GM12878 (cell line): ENCODE measurements around the gene PHEX. TPM values are rescaled to one million over a fixed set of nuclear protein-coding genes. Genes with fewer than 3 reads are reported as not detected.

Source experiments
- ATAC-seq: fragments of 200-7000 bp; cut with Tn5 transposase; 3 replicates; pipeline ENCODE4 v1.9.1; 2020; ENCODE audit warnings: mild to moderate bottlenecking, moderate library complexity
- BruUV-seq: library from RNA; stranded (reverse); fragments of 400-500 nt; replicated peaks from 2 replicates; lab custom pipeline; 2021; lab: Mats Ljungman, UMichigan
- CTCF ChIA-PET: fragments of 300-600 bp; sonication (Branson Sonifier 250); formaldehyde crosslinking; extraction: SDS; loops from one replicate; lab custom pipeline; 2021; ENCODE audit warnings: inconsistent platforms; lab: Yijun Ruan, JAX
- POLR2A ChIA-PET: fragments of 350-600 bp; formaldehyde crosslinking; extraction: SDS; loops from one replicate; lab custom pipeline; 2021; ENCODE audit warnings: inconsistent platforms; lab: Charles Lee
- RAD21 ChIA-PET: fragments of 300-600 bp; sonication (Branson Sonifier 250); formaldehyde crosslinking; loops from one replicate; lab custom pipeline; 2023; ENCODE audit warnings: antibody characterized with exemption; ENCODE audit not compliant: unreplicated experiment; lab: Charles Lee
- SMC1A ChIA-PET: fragments of 300-600 bp; sonication (Branson Sonifier 250); formaldehyde crosslinking; loops from one replicate; lab custom pipeline; 2023; ENCODE audit not compliant: unreplicated experiment, uncharacterized antibody; lab: Charles Lee
- DNase-seq: peaks from one replicate; pipeline ENCODE4 v3.0.0-alpha.2; 2011; ENCODE audit warnings: low read depth, low spot score
- FAIRE-seq: peaks from 3 replicates; lab custom pipeline; 2011; peaks lifted over from hg19 to GRCh38; lab: Jason Lieb, UNC
- H2AFZ ChIP-seq: 2 replicates; pipeline ENCODE4 v1.6.0; 2011; ENCODE audit warnings: low read depth, low read length, control low read depth; ENCODE audit not compliant: control insufficient read depth
- H3K27ac ChIP-seq: 2 replicates; pipeline ENCODE4 v1.5.1; 2011; ENCODE audit warnings: control low read depth; ENCODE audit not compliant: control insufficient read depth, insufficient read depth
- H3K27me3 ChIP-seq, 2 experiments: replicated peaks in 1 of 2; 2 replicates each; pipeline versions ENCODE4 v1.6.0 to v1.6.1; 2011; ENCODE audit warnings: low read length in 1 of 2; ENCODE audit not compliant: control insufficient read depth in 2 of 2, insufficient read depth in 2 of 2
- H3K36me3 ChIP-seq, 2 experiments: 2 replicates each; pipeline ENCODE4 v1.5.1; 2011; ENCODE audit warnings: low read length in 1 of 2; ENCODE audit not compliant: control insufficient read depth in 2 of 2, insufficient read depth in 2 of 2
- H3K4me1 ChIP-seq: 2 replicates; pipeline ENCODE4 v1.6.1; 2011; ENCODE audit warnings: mild to moderate bottlenecking, low read length, moderate library complexity, mixed read lengths; ENCODE audit not compliant: control insufficient read depth, insufficient read depth
- H3K4me2 ChIP-seq: 2 replicates; pipeline ENCODE4 v1.6.0; 2011; ENCODE audit warnings: control low read depth; ENCODE audit not compliant: control insufficient read depth, insufficient read depth
- H3K4me3 ChIP-seq: fragments of 200-600 bp; sonication (generic); 2 replicates; pipeline ENCODE4 v1.5.1; 2016
- H3K79me2 ChIP-seq: 2 replicates; pipeline ENCODE4 v1.6.0; 2011; ENCODE audit warnings: low read length; ENCODE audit not compliant: control insufficient read depth, insufficient read depth
- H3K9ac ChIP-seq: 2 replicates; pipeline ENCODE4 v1.8.0; 2011; ENCODE audit warnings: low read length, control low read depth, mixed read lengths; ENCODE audit not compliant: control insufficient read depth, insufficient read depth
- H3K9me3 ChIP-seq: replicated peaks from 3 replicates; pipeline ENCODE4 v1.5.1; 2011; ENCODE audit warnings: mild to moderate bottlenecking, low read length; ENCODE audit not compliant: control insufficient read depth, insufficient read depth
- H4K20me1 ChIP-seq: 2 replicates; pipeline ENCODE4 v1.6.0; 2011; ENCODE audit not compliant: control insufficient read depth, insufficient read depth
- CBFB ChIP-seq: IDR thresholded peaks from 2 replicates; pipeline ENCODE4 v1.6.1; 2016; ENCODE audit warnings: antibody characterized with exemption, low read depth
- CTCF ChIP-seq, 3 experiments: IDR thresholded peaks in 2 of 3; conservative IDR thresholded peaks in 1 of 3; 2 replicates each; pipeline ENCODE4 v1.5.1; 2011; ENCODE audit warnings: low read depth in 3 of 3, low read length in 3 of 3, mild to moderate bottlenecking in 3 of 3, control low read depth in 2 of 3, moderate library complexity in 2 of 3, inconsistent platforms in 1 of 3, mixed read lengths in 1 of 3; ENCODE audit not compliant: control insufficient read depth in 2 of 3, insufficient read depth in 1 of 3; ENCODE audit errors: extremely low read depth in 1 of 3
- ELK1 ChIP-seq: IDR thresholded peaks from 2 replicates; pipeline ENCODE4 v1.6.1; 2012; ENCODE audit warnings: low read depth, low read length, improper control_type of control experiment
- FOXK2 ChIP-seq: fragments of 450-650 bp; IDR thresholded peaks from 2 replicates; pipeline ENCODE4 v1.6.1; 2017; ENCODE audit warnings: mild to moderate bottlenecking, moderate library complexity
- HDAC2 ChIP-seq: fragments of 200-600 bp; sonication (generic); IDR thresholded peaks from 2 replicates; pipeline ENCODE4 v1.6.1; 2017
- IKZF1 ChIP-seq: fragments of 450-650 bp; conservative IDR thresholded peaks from 2 replicates; pipeline ENCODE4 v1.6.1; 2017; ENCODE audit warnings: antibody characterized with exemption, mild to moderate bottlenecking
- LARP7 ChIP-seq: fragments of 450-650 bp; IDR thresholded peaks from 2 replicates; pipeline ENCODE4 v1.6.1; 2017; ENCODE audit warnings: mild to moderate bottlenecking
- MXI1 ChIP-seq: fragments of 150-350 bp; IDR thresholded peaks from 2 replicates; pipeline ENCODE4 v1.6.1; 2011; ENCODE audit warnings: low read depth, mild to moderate bottlenecking, inconsistent platforms, low read length, improper control_type of control experiment
- RB1 ChIP-seq: fragments of 450-650 bp; formaldehyde crosslinking; IDR thresholded peaks from 2 replicates; pipeline ENCODE4 v1.6.1; 2017; ENCODE audit warnings: mild to moderate bottlenecking, borderline replicate concordance
- ZBTB33 ChIP-seq: fragments of 450-650 bp; IDR thresholded peaks from 2 replicates; pipeline ENCODE4 v1.6.1; 2017; ENCODE audit warnings: mild to moderate bottlenecking
- WGBS: methylation state at CpG from one replicate; pipeline ENCODE4 v1.1.6; 2016; ENCODE audit warnings: low lambda C conversion rate; ENCODE audit not compliant: insufficient replicate concordance, insufficient coverage; ENCODE audit errors: missing lambda C conversion rate; 5-methylcytosine and 5-hydroxymethylcytosine counted together
- in situ Hi-C: fragments of 300-500 bp; cut with MboI; formaldehyde crosslinking; loops from 9 replicates; pipeline ENCODE4 v1.14.3; 2018; ENCODE audit warnings: mixed read lengths
- intact Hi-C: fragments of 100-400 bp; cut with micrococcal nuclease; formaldehyde crosslinking; loops from one replicate; pipeline ENCODE4 v1.14.2; 2022; ENCODE audit not compliant: unreplicated experiment
- polyA plus RNA-seq, 11 experiments: library from polyadenylated mRNA; depleted of rRNA in 4 of 11; unstranded in 6 of 11; stranded (reverse) in 5 of 11; fragments of >200 nt; fragmentation: Nextera tagmentation in 4 of 11; fragmentation: Illumina TruSeq in 1 of 11; extraction: Ambion mirVana in 4 of 11; extraction: Trizol in 1 of 11; gene quantifications; 1 replicate in 1 of 11; 2 replicates in 10 of 11; pipeline versions ENCODE4 v1.2.1 to v1.2.3, GENCODE V29; 2011 to 2016; ENCODE audit warnings: inconsistent platforms in 2 of 11, missing spikeins in 2 of 11, low read depth in 1 of 11
- total RNA-seq, 4 experiments: library from RNA; depleted of rRNA in 3 of 4; stranded (reverse); fragments of >200 nt in 3 of 4; fragmentation: Illumina TruSeq in 1 of 4; extraction: Trizol in 1 of 4; gene quantifications; 2 replicates each; pipeline versions ENCODE4 v1.2.1 to v1.2.3, GENCODE V29; 2013 to 2021
- TF ChIP-seq, protein P1 (sequence below): fragments of 450-650 bp; IDR thresholded peaks from 2 replicates; pipeline ENCODE4 v1.6.1; 2018; ENCODE audit warnings: mild to moderate bottlenecking, low read depth, moderate library complexity; ENCODE audit not compliant: partially characterized antibody
- TF ChIP-seq, protein P2 (sequence below): fragments of 450-650 bp; IDR thresholded peaks from 2 replicates; pipeline ENCODE4 v1.6.1; 2017; ENCODE audit warnings: mild to moderate bottlenecking, low read depth, inconsistent platforms; ENCODE audit not compliant: poor library complexity, severe bottlenecking
- TF ChIP-seq, protein P3 (sequence below): IDR thresholded peaks from 2 replicates; pipeline ENCODE4 v1.6.1; 2012; ENCODE audit warnings: low read depth, low read length, improper control_type of control experiment

PHEX gene
- total and polyA plus RNA-seq, 10 of the 15 experiments (the other 5 are each of a cell fraction or from before 2014, with no cell fraction given): 0.12 to 97.2 (median 0.55) TPM

DNA sequence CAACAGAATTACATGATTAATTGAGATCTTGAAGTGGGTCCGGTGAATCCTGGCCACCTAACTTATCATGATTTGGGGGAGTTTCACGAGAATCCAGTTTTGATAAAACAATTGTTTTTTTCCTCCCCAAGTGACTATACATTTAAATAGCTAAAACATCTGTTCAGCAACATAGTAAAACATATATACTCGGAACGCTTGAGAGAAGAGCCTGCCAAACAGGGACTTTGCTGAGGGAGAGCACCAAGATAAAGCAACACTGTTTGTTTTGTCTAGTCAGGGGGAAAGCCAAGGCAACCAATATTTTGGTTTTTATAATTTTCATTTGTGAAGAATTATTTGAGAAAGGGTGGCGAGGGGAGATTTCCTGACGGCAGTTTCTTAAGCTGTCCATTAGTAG is 381 bp downstream of the PHEX start:
- no TSS peak for BruUV-seq
- intact Hi-C loops: no loop called here
- Histone ChIP-seq H4K20me1 (no peaks in the 10 kb centered on the region), H2AFZ (no peak overlapping the region), H3K4me2 (no peak overlapping the region), H3K36me3 (no peaks in the 10 kb centered on the region), H3K4me3 (no peak overlapping the region), H3K27ac (no peak overlapping the region), H3K27me3 (no peaks in the 10 kb centered on the region), H3K9ac (no peak overlapping the region), H3K79me2 (no peaks in the 10 kb centered on the region), H3K4me1 (no peaks in the 10 kb centered on the region; the same call in 1 of the 2 replicates), H3K9me3 (no peaks in the 10 kb centered on the region)
- SMC1A ChIA-PET: interaction anchor here (0.8 kb wide), 1 partner anchor 42 kb away, joined by 3 read pairs; no protein-coding TSS in a partner anchor
- CTCF ChIA-PET: interaction anchor here (0.7 kb wide), 1 partner anchor 8 kb away, joined by 3 read pairs; no protein-coding TSS in a partner anchor
- in situ Hi-C loops: no loop called here
- DNase-seq (no peak), FAIRE-seq (no peak), ATAC-seq (no peak; the same call in 1 of the 3 replicates)
- WGBS: 49% methylated on average over 6 of the region's 6 CpGs
- POLR2A ChIA-PET: interaction anchor here (1.0 kb wide), 1 partner anchor 45 kb away, joined by 4 read pairs; no protein-coding TSS in a partner anchor
- RAD21 ChIA-PET: interaction anchor here (0.9 kb wide), 1 partner anchor 36 kb away, joined by 3 read pairs; no protein-coding TSS in a partner anchor
- TF ChIP-seq ELK1: no peak
- no peak for TF ChIP-seq FOXK2
- TF ChIP-seq MXI1: no peak
- TF ChIP-seq, protein P1, sequence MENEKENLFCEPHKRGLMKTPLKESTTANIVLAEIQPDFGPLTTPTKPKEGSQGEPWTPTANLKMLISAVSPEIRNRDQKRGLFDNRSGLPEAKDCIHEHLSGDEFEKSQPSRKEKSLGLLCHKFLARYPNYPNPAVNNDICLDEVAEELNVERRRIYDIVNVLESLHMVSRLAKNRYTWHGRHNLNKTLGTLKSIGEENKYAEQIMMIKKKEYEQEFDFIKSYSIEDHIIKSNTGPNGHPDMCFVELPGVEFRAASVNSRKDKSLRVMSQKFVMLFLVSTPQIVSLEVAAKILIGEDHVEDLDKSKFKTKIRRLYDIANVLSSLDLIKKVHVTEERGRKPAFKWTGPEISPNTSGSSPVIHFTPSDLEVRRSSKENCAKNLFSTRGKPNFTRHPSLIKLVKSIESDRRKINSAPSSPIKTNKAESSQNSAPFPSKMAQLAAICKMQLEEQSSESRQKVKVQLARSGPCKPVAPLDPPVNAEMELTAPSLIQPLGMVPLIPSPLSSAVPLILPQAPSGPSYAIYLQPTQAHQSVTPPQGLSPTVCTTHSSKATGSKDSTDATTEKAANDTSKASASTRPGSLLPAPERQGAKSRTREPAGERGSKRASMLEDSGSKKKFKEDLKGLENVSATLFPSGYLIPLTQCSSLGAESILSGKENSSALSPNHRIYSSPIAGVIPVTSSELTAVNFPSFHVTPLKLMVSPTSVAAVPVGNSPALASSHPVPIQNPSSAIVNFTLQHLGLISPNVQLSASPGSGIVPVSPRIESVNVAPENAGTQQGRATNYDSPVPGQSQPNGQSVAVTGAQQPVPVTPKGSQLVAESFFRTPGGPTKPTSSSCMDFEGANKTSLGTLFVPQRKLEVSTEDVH: no peak
- TF ChIP-seq HDAC2: no peak
- TF ChIP-seq, protein P2, sequence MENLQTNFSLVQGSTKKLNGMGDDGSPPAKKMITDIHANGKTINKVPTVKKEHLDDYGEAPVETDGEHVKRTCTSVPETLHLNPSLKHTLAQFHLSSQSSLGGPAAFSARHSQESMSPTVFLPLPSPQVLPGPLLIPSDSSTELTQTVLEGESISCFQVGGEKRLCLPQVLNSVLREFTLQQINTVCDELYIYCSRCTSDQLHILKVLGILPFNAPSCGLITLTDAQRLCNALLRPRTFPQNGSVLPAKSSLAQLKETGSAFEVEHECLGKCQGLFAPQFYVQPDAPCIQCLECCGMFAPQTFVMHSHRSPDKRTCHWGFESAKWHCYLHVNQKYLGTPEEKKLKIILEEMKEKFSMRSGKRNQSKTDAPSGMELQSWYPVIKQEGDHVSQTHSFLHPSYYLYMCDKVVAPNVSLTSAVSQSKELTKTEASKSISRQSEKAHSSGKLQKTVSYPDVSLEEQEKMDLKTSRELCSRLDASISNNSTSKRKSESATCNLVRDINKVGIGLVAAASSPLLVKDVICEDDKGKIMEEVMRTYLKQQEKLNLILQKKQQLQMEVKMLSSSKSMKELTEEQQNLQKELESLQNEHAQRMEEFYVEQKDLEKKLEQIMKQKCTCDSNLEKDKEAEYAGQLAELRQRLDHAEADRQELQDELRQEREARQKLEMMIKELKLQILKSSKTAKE: no peak
- TF ChIP-seq LARP7: no peak
- TF ChIP-seq ZBTB33: no peak
- no peak for TF ChIP-seq RB1
- TF ChIP-seq IKZF1: no peak
- TF ChIP-seq CTCF (IDR thresholded peaks at IDR 0.05 in 2 of 3, conservative IDR thresholded peaks at IDR 0.05 in 1 of 3; ENCODE audit: control insufficient read depth in 2 of 3, extremely low read depth in 1 of 3, insufficient read depth in 1 of 3, low read depth in 3 of 3, low read length in 3 of 3): no peak
- TF ChIP-seq CBFB: no peak
- TF ChIP-seq, protein P3, sequence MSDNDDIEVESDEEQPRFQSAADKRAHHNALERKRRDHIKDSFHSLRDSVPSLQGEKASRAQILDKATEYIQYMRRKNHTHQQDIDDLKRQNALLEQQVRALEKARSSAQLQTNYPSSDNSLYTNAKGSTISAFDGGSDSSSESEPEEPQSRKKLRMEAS: no peak
